ENCODE results near the gene KLHL13. TPM values are rescaled to one million over a fixed set of nuclear protein-coding genes. Genes with fewer than 3 reads are reported as not detected.
"Not testable (repeated sequence)": the region's sequence is repeated elsewhere in the genome, so short reads cannot be mapped to it uniquely, and the experiment has no call there.

The KLHL13 gene
- total RNA-seq, 2 donors from 2014 or later, result 5.4 to 6.8 TPM

- ATAC-seq (no peak), DNase-seq (no peak)
- intact Hi-C loops (cut with DNase I), result loop anchor here in 1 of 2 donors (10.0 kb wide), 1 partner anchor 227 kb away; no protein-coding TSS in a partner anchor
Observed at GRCh38 chrX:117998171-117998570, 118.4 kb downstream of the KLHL13 start.

GRCh38 chrX:117996918-117997480 lies 119.6 kb downstream of the KLHL13 start:
- intact Hi-C loops (cut with DNase I), result loop anchor here in 1 of 2 donors (10.0 kb wide), 1 partner anchor 228 kb away; no protein-coding TSS in a partner anchor
- ATAC-seq (no peak), DNase-seq (no peak)

GRCh38 chrX:117996408-117996807 lies 120.2 kb downstream of the KLHL13 start:
- ATAC-seq, result no peak

GRCh38 chrX:117995378-117995777 lies 121.2 kb downstream of the KLHL13 start:
- no peak for ATAC-seq
- intact Hi-C loops (cut with DNase I), result loop anchor here in 1 of 2 donors (10.0 kb wide), 1 partner anchor 229 kb away; no protein-coding TSS in a partner anchor
- DNase-seq, result no peak

More at GRCh38 chrX:117996408-117996807, 120.2 kb downstream of the KLHL13 start:
- no peak for DNase-seq
- intact Hi-C loops (cut with DNase I), result loop anchor here in 1 of 2 donors (10.0 kb wide), 1 partner anchor 228 kb away; no protein-coding TSS in a partner anchor

- ATAC-seq, result no peak
Observed at GRCh38 chrX:117992192-117992723, 124.4 kb downstream of the KLHL13 start.

GRCh38 chrX:117990438-117990837 lies 126.2 kb downstream of the KLHL13 start:
- ATAC-seq (no peak), DNase-seq (no peak)
- intact Hi-C loops (cut with DNase I), result loop anchor here in 1 of 2 donors (10.0 kb wide), 1 partner anchor 234 kb away; no protein-coding TSS in a partner anchor

More at GRCh38 chrX:117992192-117992723, 124.4 kb downstream of the KLHL13 start:
- intact Hi-C loops (cut with DNase I), result loop anchor here in 1 of 2 donors (10.0 kb wide), 1 partner anchor 233 kb away; no protein-coding TSS in a partner anchor
- no peak for DNase-seq

- ATAC-seq (no peak), DNase-seq (no peak)
- intact Hi-C loops (cut with DNase I), result no loop called here
Observed at GRCh38 chrX:117989512-117989911, 127.1 kb downstream of the KLHL13 start.

GRCh38 chrX:117987373-117987772 lies 129.2 kb downstream of the KLHL13 start:
- no peak for ATAC-seq
- intact Hi-C loops (cut with DNase I), result no loop called here
- no peak for DNase-seq

- DNase-seq (no peak), ATAC-seq (no peak)
- intact Hi-C loops (cut with DNase I), result no loop called here
Observed at GRCh38 chrX:117985241-117985640, 131.4 kb downstream of the KLHL13 start.

- ATAC-seq (peak in 1 of 2 donors; percentile 42), DNase-seq (no peak)
- intact Hi-C loops (cut with DNase I), result no loop called here
Observed at GRCh38 chrX:117982694-117983392, 133.8 kb downstream of the KLHL13 start.

- no peak for ATAC-seq
- intact Hi-C loops (cut with DNase I), result no loop called here
- no peak for DNase-seq
Observed at GRCh38 chrX:117978402-117978801, 138.2 kb downstream of the KLHL13 start.

GRCh38 chrX:117977526-117977925 lies 139.1 kb downstream of the KLHL13 start:
- DNase-seq (no peak), ATAC-seq (no peak)
- intact Hi-C loops (cut with DNase I), result no loop called here

- intact Hi-C loops (cut with DNase I), result no loop called here
- ATAC-seq (no peak), DNase-seq (no peak)
Observed at GRCh38 chrX:117973110-117973807, 143.4 kb downstream of the KLHL13 start.

GRCh38 chrX:117972711-117973109 lies 143.9 kb downstream of the KLHL13 start:
- no peak for DNase-seq
- intact Hi-C loops (cut with DNase I), result no loop called here
- peak in 1 of 2 donors; percentile 37 for ATAC-seq

- DNase-seq, result no peak
- intact Hi-C loops (cut with DNase I), result no loop called here
- no peak for ATAC-seq
Observed at GRCh38 chrX:117969782-117970181, 146.8 kb downstream of the KLHL13 start.

GRCh38 chrX:117969328-117969727 lies 147.3 kb downstream of the KLHL13 start:
- ATAC-seq, result no peak
- intact Hi-C loops (cut with DNase I), result no loop called here
- DNase-seq, result no peak

- DNase-seq (no peak), ATAC-seq (no peak)
- intact Hi-C loops (cut with DNase I), result no loop called here
Observed at GRCh38 chrX:117959045-117959444, 157.6 kb downstream of the KLHL13 start.

GRCh38 chrX:117957128-117957527 lies 159.5 kb downstream of the KLHL13 start:
- ATAC-seq (peak in 1 of 2 donors; percentile 60), DNase-seq (no peak)
- intact Hi-C loops (cut with DNase I), result no loop called here

- intact Hi-C loops (cut with DNase I); DNase-seq: not testable (repeated sequence)
Observed at GRCh38 chrX:117939296-117939695, 177.3 kb downstream of the KLHL13 start.

GRCh38 chrX:117936118-117936517 lies 180.5 kb downstream of the KLHL13 start:
- DNase-seq (no peak), ATAC-seq (no peak)
- intact Hi-C loops (cut with DNase I), result no loop called here

More at GRCh38 chrX:117939296-117939695, 177.3 kb downstream of the KLHL13 start:
- ATAC-seq, result not testable (repeated sequence)
